Transverse colon (tissue), 4 donors: ENCODE measurements around the gene CNTFR. TPM values are rescaled to one million over a fixed set of nuclear protein-coding genes. Genes with fewer than 3 reads are reported as not detected.
A peak's percentile ranks its signal among the peaks of the same experiment; 100 is the strongest.

ENCODE experiments used
- DNase-seq: peaks from one replicate; pipeline ENCODE4 v3.0.0-alpha.2; 2019
- H3K27ac ChIP-seq, 4 donors: fragments of 200-600 bp; sonication (generic); 2 replicates each; pipeline ENCODE4 v1.5.1; 2016 to 2018; ENCODE audit warnings: inconsistent platforms in 4 of 4
- H3K27me3 ChIP-seq: fragments of 200-600 bp; sonication (generic); 2 replicates; pipeline ENCODE4 v1.5.1; 2017; ENCODE audit warnings: inconsistent platforms
- H3K36me3 ChIP-seq, 4 donors: fragments of 200-600 bp; sonication (generic); 2 replicates each; pipeline ENCODE4 v1.5.1; 2017 to 2019; ENCODE audit warnings: inconsistent platforms in 4 of 4
- H3K4me1 ChIP-seq, 4 donors: fragments of 200-600 bp; sonication (generic); 2 replicates each; pipeline ENCODE4 v1.5.1; 2017 to 2020; ENCODE audit warnings: inconsistent platforms in 4 of 4
- H3K4me3 ChIP-seq, 4 donors: fragments of 200-600 bp; sonication (generic); 1 replicate in 1 of 4; 2 replicates in 3 of 4; pipeline versions ENCODE4 v1.5.1 to v1.6.1; 2017 to 2019; ENCODE audit warnings: inconsistent platforms in 4 of 4
- H3K9me3 ChIP-seq, 2 donors: fragments of 200-600 bp; sonication (generic); 2 replicates each; pipeline ENCODE4 v1.5.1; 2017 to 2019; ENCODE audit warnings: inconsistent platforms in 2 of 2
- EP300 ChIP-seq: sonication (generic); formaldehyde crosslinking; IDR thresholded peaks from one replicate; pipeline ENCODE4 v1.6.1; 2017; ENCODE audit warnings: antibody characterized with exemption, low read depth
- POLR2A ChIP-seq: fragments of 450-650 bp; IDR thresholded peaks from one replicate; pipeline ENCODE4 v1.6.1; 2016; ENCODE audit warnings: antibody characterized with exemption, mild to moderate bottlenecking, moderate library complexity
- POLR2AphosphoS5 ChIP-seq, 3 donors: sonication (generic); formaldehyde crosslinking; IDR thresholded peaks; one replicate each; pipeline ENCODE4 v1.6.1; 2016; ENCODE audit warnings: antibody characterized with exemption in 3 of 3
- WGBS, 2 donors: methylation state at CpG; one replicate each; pipeline ENCODE4 v1.1.5; 2018; ENCODE audit warnings: low coverage in 1 of 2; 5-methylcytosine and 5-hydroxymethylcytosine counted together
- in situ Hi-C, 4 donors: fragments of 200-750 bp; cut with MboI; loops; one replicate each; pipeline versions ENCODE4 v1.15.0 to v1.15.1; 2017; ENCODE audit warnings: low sequenced_read_pairs in 3 of 4, low pct_ligation_motif_present in 1 of 4, low pct_unique_long_range_greater_than_20kb in 1 of 4
- intact Hi-C: fragments of 100-400 bp; cut with DNase I; formaldehyde crosslinking; loops from one replicate; pipeline ENCODE4 v1.15.1; 2023; ENCODE audit warnings: low total_unique reads
- total RNA-seq, 4 donors: library from RNA; depleted of rRNA; stranded (reverse); fragments of >200 nt; gene quantifications; one replicate each; pipeline ENCODE4 v1.1.0, GENCODE V29; 2016
- TF ChIP-seq, protein P1 (sequence below), 5 experiments: fragments of 200-600 bp in 3 of 5; fragments of 450-650 bp in 2 of 5; sonication (generic) in 3 of 5; IDR thresholded peaks; 1 replicate in 2 of 5; 2 replicates in 3 of 5; pipeline ENCODE4 v1.5.1; 2016 to 2017; ENCODE audit warnings: antibody characterized with exemption in 5 of 5, inconsistent platforms in 3 of 5, mild to moderate bottlenecking in 2 of 5, moderate library complexity in 1 of 5

Gene CNTFR
- total RNA-seq, 4 donors from 2014 or later = 5.2 to 59.1 (median 6.8) TPM

DNA sequence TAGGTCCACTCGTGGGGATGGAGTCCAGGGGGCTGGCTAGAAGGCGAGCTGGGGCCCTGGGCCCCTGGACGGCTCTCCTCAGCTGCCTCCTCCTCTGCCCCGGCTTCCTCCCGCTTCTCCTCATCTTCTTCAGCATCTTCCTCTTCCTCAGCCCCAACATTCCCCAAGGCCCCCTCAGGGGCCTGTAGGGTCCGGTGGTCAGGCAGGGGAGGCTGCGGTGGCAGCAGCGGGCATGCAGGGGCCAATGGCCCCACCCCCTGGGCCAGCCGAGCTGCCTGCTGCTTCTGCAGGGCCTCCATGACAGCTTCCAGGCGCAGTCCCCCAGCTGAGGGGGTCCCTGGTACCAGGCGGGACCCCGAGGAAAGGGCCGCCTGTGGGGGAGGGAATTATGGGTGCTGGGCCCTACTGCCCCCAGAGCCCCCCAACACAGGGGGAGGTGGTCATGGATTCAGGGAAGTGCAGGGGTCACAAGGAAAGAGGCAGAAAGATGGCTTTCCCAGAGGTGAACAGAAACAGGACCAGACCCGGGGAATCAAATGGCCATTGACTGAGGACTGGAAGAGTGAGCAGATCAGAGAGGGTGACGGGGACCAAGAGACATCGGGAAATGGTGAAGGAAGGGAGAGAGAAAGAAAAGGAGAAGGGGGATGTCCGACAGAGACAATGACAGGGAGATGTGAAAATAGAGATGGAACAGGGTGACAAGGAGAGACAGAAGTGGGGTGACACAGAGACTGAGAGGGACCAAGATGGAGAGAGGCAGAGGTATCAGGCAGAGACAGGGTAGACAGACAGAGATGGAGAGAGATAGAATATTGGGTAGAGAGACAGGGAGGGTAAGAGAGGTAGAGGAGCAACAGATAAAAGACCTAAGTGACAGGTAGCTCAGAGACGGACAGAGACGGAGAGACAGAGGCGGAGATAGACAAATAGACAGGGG lies 38.5 kb upstream of the CNTFR start:
- in situ Hi-C loops = no loop called here
- no peaks in the 10 kb centered on the region for H3K36me3 ChIP-seq
- intact Hi-C loops = no loop called here
- H3K9me3 ChIP-seq = no peaks in the 10 kb centered on the region
- DNase-seq = no peak
- H3K4me1 ChIP-seq = peaks cover 8 to 20% (median 13%) of the 10 kb centered on the region in 4 donors
- TF ChIP-seq, protein P1, sequence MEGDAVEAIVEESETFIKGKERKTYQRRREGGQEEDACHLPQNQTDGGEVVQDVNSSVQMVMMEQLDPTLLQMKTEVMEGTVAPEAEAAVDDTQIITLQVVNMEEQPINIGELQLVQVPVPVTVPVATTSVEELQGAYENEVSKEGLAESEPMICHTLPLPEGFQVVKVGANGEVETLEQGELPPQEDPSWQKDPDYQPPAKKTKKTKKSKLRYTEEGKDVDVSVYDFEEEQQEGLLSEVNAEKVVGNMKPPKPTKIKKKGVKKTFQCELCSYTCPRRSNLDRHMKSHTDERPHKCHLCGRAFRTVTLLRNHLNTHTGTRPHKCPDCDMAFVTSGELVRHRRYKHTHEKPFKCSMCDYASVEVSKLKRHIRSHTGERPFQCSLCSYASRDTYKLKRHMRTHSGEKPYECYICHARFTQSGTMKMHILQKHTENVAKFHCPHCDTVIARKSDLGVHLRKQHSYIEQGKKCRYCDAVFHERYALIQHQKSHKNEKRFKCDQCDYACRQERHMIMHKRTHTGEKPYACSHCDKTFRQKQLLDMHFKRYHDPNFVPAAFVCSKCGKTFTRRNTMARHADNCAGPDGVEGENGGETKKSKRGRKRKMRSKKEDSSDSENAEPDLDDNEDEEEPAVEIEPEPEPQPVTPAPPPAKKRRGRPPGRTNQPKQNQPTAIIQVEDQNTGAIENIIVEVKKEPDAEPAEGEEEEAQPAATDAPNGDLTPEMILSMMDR (IDR thresholded peaks at IDR 0.05) = no peak
- TF ChIP-seq POLR2A (no peak), POLR2AphosphoS5 (IDR thresholded peaks at IDR 0.05) (no peak), EP300 (no peak)
- peak overlapping the region in 2 of 4 donors; percentile 40 to 48 for H3K4me3 ChIP-seq
- H3K27me3 ChIP-seq = peaks cover 79% of the 10 kb centered on the region
- no peak overlapping the region for H3K27ac ChIP-seq
- 19 to 49% methylated on average over 8 to 20 of the region's 20 CpGs for WGBS, 2 donors

DNA sequence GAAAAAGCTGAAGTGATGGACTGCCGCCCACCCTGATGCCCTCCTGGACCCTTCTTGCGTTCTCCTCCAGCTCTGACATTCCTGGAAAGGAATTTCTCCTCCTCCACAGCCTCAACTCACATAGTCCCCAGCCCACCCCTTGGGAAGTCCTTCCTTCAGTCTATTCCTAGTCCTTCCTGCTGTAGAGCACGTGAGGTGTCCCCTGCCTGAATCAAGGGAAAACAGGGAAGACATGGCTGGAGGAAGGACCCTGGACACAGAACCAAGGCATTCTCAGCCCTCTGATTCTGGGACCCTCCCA lies 35.6 kb upstream of the CNTFR start:
- in situ Hi-C loops (no loop called here), intact Hi-C loops (no loop called here)
- Histone ChIP-seq H3K36me3 (no peaks in the 10 kb centered on the region), H3K4me1 (peaks cover 8 to 20% (median 13%) of the 10 kb centered on the region in 4 donors), H3K9me3 (no peaks in the 10 kb centered on the region), H3K27me3 (peaks cover 85% of the 10 kb centered on the region), H3K4me3 (no peak overlapping the region), H3K27ac (no peak overlapping the region)
- TF ChIP-seq, protein P1 (IDR thresholded peaks at IDR 0.05) = no peak
- TF ChIP-seq EP300 (no peak), POLR2AphosphoS5 (IDR thresholded peaks at IDR 0.05) (no peak), POLR2A (no peak)
- 76% methylated on average over 3 of the region's 3 CpGs; no CpG with 5 or more reads in 1 of the 2 donors for WGBS, 2 donors
- no peak for DNase-seq

DNA sequence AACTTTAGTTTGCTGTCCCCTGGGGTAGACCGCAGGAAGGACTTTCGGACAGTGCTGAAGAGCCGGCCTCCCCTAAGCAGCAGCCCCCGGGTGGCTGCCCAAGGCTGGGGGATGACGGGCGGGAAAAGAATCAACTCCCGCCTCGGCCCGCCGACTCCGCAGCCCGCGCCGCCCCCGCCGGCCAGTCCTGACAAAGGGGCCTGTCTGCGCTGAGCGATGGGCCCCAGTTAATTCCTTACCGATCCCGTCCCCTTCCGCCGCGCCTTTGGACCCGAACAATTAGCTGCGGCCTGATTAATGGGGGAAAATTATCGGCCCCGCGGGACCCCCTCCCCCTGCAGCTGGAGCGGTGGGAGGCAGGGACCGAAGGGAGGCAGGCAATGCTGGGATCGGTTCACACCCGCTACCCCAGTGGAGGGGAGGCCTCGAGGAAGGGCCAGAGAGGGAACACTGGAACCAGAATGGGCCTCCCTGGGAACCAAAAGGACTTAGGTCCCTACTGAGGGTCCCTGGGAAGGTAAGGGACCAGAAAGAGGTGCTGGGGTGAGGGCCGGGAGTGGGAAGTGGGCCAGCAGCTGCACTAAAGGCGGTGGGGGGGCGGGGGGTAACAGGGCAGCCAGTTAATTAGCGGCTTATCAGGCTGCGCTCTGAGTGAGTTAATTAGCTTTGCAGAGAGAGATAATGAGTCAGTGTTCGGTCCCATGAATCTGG lies 35.1 kb upstream of the CNTFR start:
- 32 to 33% methylated on average over 4 to 39 of the region's 39 CpGs for WGBS, 2 donors
- intact Hi-C loops = no loop called here
- no peak overlapping the region for H3K27ac ChIP-seq
- H3K36me3 ChIP-seq = no peaks in the 10 kb centered on the region
- DNase-seq = no peak
- peaks cover 8 to 24% (median 16%) of the 10 kb centered on the region in 4 donors for H3K4me1 ChIP-seq
- peaks cover 80% of the 10 kb centered on the region for H3K27me3 ChIP-seq
- TF ChIP-seq EP300 (no peak), POLR2AphosphoS5 (IDR thresholded peaks at IDR 0.05) (no peak), POLR2A (no peak)
- TF ChIP-seq, protein P1 (IDR thresholded peaks at IDR 0.05) = no peak
- in situ Hi-C loops = no loop called here
- H3K9me3 ChIP-seq = no peaks in the 10 kb centered on the region
- no peak overlapping the region for H3K4me3 ChIP-seq
